ENCODE results near the gene PHF24. TPM values are rescaled to one million over a fixed set of nuclear protein-coding genes. Genes with fewer than 3 reads are reported as not detected.

Gene PHF24
- total and polyA plus RNA-seq, 4 donors, result 7.7 to 48.6 (median 41.0) TPM

- H3K36me3 ChIP-seq (ENCODE audit: control insufficient read depth, insufficient read depth, low read length), result peaks cover 25% of the 10 kb centered on the region
- H3K27ac ChIP-seq (ENCODE audit: low read depth, low read length), result peak within 1 kb of the TSS; percentile 92
- no peaks in the 10 kb centered on the region for H3K27me3 ChIP-seq (ENCODE audit: control insufficient read depth, insufficient read depth, low read length)
- WGBS (ENCODE audit: insufficient coverage), result under 1% methylated on average over 65 of the region's 65 CpGs
- no peaks in the 10 kb centered on the region for H3K9me3 ChIP-seq (ENCODE audit: control insufficient read depth, insufficient read depth, low read length)
- peak within 1 kb of the TSS; percentile 83 for H3K4me3 ChIP-seq (ENCODE audit: low read depth, low read length)
- H3K4me1 ChIP-seq (ENCODE audit: control insufficient read depth, insufficient read depth, low read length), result peaks cover 76% of the 10 kb centered on the region
- DNase-seq (ENCODE audit: low read depth in 4 of 6, low spot score in 6 of 6), result peak; percentile 99 to 100 (median 99)
Observed at GRCh38 chr9:34989003-34989945, 31.2 kb downstream of the PHF24 start, which contains the start of gene DNAJB5. DNAJB5 (plus strand) TSS chr9:34989745; CDS start chr9:34990631, 886 bp downstream.

DNA sequence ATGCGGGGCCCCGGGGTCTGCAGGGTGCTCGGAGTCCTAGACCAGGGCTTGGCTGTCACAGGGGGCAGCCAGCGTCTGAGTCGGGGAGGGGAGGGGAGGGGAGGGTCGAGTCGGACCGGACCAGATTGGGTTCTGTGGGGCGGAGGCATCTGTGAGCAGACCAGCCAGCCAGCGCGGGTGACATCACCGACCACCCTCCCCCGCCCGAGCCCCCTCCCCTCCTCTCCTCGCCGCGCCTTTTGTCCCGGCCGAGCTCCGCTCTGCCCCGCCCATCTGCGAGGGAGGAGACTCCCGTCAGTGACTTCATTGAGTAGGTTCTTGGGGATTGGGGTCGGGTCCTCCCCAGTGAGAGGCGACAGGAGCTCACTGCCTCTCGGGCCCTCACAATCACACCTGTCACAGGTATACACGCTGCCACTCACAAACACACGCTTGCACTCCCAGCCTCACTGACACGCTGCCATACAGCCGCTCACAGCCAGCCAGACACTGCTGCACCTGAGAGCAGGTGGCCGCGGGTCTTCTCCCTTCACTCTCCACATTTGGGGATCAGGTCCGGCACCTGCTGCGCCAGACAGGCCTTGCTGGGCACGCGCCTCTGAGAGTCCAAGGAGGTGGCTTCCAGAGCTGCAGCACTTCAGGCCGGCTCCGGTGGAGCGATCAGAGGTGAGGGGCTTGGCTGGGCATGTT is 32.0 kb downstream of the PHF24 start:
- Histone ChIP-seq H3K4me1 (ENCODE audit: control insufficient read depth, insufficient read depth, low read length) (peaks cover 85% of the 10 kb centered on the region), H3K27me3 (ENCODE audit: control insufficient read depth, insufficient read depth, low read length) (no peaks in the 10 kb centered on the region), H3K4me3 (ENCODE audit: low read depth, low read length) (peak overlapping the region; percentile 83), H3K9me3 (ENCODE audit: control insufficient read depth, insufficient read depth, low read length) (no peaks in the 10 kb centered on the region), H3K36me3 (ENCODE audit: control insufficient read depth, insufficient read depth, low read length) (peaks cover 34% of the 10 kb centered on the region), H3K27ac (ENCODE audit: low read depth, low read length) (peak overlapping the region; percentile 90)
- DNase-seq (ENCODE audit: low read depth in 4 of 6, low spot score in 6 of 6), result peak; percentile 40 to 96 (median 71)
- 5% methylated on average over 22 of the region's 39 CpGs for WGBS (ENCODE audit: insufficient coverage)

GRCh38 chr9:34990908-34991606 is 33.0 kb downstream of the PHF24 start:
- Histone ChIP-seq H3K36me3 (ENCODE audit: control insufficient read depth, insufficient read depth, low read length) (peaks cover 38% of the 10 kb centered on the region), H3K27me3 (ENCODE audit: control insufficient read depth, insufficient read depth, low read length) (no peaks in the 10 kb centered on the region), H3K9me3 (ENCODE audit: control insufficient read depth, insufficient read depth, low read length) (no peaks in the 10 kb centered on the region), H3K4me1 (ENCODE audit: control insufficient read depth, insufficient read depth, low read length) (peaks cover 80% of the 10 kb centered on the region), H3K4me3 (ENCODE audit: low read depth, low read length) (peak overlapping the region; percentile 83), H3K27ac (ENCODE audit: low read depth, low read length) (peak overlapping the region; percentile 90)
- peak in 2 of 6 donors; percentile 55 to 74 for DNase-seq (ENCODE audit: low read depth in 4 of 6, low spot score in 6 of 6)
- WGBS (ENCODE audit: insufficient coverage), result 42% methylated on average over 7 of the region's 7 CpGs

GRCh38 chr9:34991607-34992375 is 33.7 kb downstream of the PHF24 start:
- WGBS (ENCODE audit: insufficient coverage), result 57% methylated on average over 6 of the region's 15 CpGs
- H3K27me3 ChIP-seq (ENCODE audit: control insufficient read depth, insufficient read depth, low read length), result no peaks in the 10 kb centered on the region
- no peaks in the 10 kb centered on the region for H3K9me3 ChIP-seq (ENCODE audit: control insufficient read depth, insufficient read depth, low read length)
- peak in 2 of 6 donors; percentile 34 to 39 for DNase-seq (ENCODE audit: low read depth in 4 of 6, low spot score in 6 of 6)
- no peak overlapping the region for H3K4me3 ChIP-seq (ENCODE audit: low read depth, low read length)
- H3K36me3 ChIP-seq (ENCODE audit: control insufficient read depth, insufficient read depth, low read length), result peaks cover 46% of the 10 kb centered on the region
- peaks cover 73% of the 10 kb centered on the region for H3K4me1 ChIP-seq (ENCODE audit: control insufficient read depth, insufficient read depth, low read length)
- H3K27ac ChIP-seq (ENCODE audit: low read depth, low read length), result peak overlapping the region; percentile 90

DNA sequence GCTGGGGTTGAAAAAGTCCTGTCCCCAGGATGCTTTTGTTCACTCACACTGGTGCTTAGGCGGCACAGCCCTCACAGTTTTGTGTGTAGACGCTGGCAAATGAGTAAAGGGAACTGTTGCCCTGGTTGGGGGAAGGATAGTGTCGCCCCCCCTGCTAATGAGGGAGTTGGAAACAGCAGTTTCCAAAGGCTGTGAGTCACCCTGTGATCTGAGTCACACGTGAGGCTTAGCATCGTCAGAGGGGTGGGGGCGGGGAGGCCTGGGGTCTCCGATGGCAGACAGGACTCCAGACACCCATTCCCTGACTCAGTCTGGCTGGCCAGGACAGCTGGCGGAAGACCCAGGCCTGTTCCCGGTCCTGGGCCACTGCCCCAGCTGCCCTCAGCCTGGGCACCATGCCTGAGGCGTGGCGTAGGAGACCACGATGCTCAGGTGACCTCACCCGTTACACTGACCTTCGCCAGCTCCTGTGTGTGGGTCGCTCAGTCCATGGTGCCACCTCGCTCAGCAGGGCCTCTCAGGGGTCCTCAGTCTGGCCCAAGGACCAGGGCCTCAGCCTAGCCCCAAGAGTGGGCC is 34.4 kb downstream of the PHF24 start:
- peaks cover 53% of the 10 kb centered on the region for H3K36me3 ChIP-seq (ENCODE audit: control insufficient read depth, insufficient read depth, low read length)
- WGBS (ENCODE audit: insufficient coverage), result 74% methylated on average over 15 of the region's 16 CpGs
- H3K27ac ChIP-seq (ENCODE audit: low read depth, low read length), result peak overlapping the region; percentile 69
- no peaks in the 10 kb centered on the region for H3K9me3 ChIP-seq (ENCODE audit: control insufficient read depth, insufficient read depth, low read length)
- H3K27me3 ChIP-seq (ENCODE audit: control insufficient read depth, insufficient read depth, low read length), result no peaks in the 10 kb centered on the region
- H3K4me3 ChIP-seq (ENCODE audit: low read depth, low read length), result no peak overlapping the region
- DNase-seq (ENCODE audit: low read depth in 4 of 6, low spot score in 6 of 6), result no peak
- H3K4me1 ChIP-seq (ENCODE audit: control insufficient read depth, insufficient read depth, low read length), result peaks cover 68% of the 10 kb centered on the region

DNA sequence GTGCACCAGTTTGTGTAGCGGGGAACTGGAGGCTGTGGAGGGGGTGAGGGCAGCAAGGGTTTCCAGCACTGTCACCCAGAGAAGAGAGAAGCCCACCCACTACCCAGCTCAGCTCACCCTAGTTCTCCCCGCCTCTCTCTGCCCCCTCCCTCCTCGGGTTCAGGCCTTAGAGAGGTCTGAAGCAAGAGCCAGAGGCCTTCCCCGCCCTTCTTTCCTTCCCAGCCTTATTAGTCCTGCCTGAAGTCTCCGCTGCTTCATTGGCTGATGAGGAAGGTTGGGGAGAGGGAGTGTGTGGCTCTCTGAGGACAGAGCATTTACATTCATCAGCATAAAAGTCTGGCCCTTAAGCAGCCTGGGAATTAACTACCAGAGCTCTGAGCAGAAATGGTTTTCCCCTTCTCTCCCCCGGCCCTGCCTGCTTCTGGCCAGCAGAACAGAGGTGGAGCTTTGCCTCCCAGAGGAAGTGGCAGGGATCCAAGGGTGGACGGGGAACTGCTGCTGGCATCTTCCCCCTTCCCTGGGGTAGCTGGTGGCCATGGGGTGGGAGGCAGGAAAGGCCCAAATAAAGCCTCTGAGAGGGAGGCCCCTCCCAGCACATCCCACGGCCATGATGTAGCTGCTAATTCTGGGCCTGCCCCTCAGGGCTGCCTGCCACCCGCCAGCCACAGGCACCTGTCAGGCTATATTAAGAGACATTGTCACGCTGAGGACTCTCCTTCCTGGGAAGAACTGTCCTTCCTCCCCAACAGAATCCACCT is 35.6 kb downstream of the PHF24 start:
- Histone ChIP-seq H3K27ac (ENCODE audit: low read depth, low read length) (peak overlapping the region; percentile 69), H3K27me3 (ENCODE audit: control insufficient read depth, insufficient read depth, low read length) (no peaks in the 10 kb centered on the region), H3K36me3 (ENCODE audit: control insufficient read depth, insufficient read depth, low read length) (peaks cover 61% of the 10 kb centered on the region), H3K9me3 (ENCODE audit: control insufficient read depth, insufficient read depth, low read length) (no peaks in the 10 kb centered on the region), H3K4me3 (ENCODE audit: low read depth, low read length) (no peak overlapping the region), H3K4me1 (ENCODE audit: control insufficient read depth, insufficient read depth, low read length) (peaks cover 58% of the 10 kb centered on the region)
- 23% methylated on average over 4 of the region's 10 CpGs for WGBS (ENCODE audit: insufficient coverage)
- DNase-seq (ENCODE audit: low read depth in 4 of 6, low spot score in 6 of 6), result peak in 3 of 6 donors; percentile 57 to 88 (median 81)

GRCh38 chr9:34994260-34994899 is 36.3 kb downstream of the PHF24 start:
- DNase-seq (ENCODE audit: low read depth in 4 of 6, low spot score in 6 of 6), result peak in 5 of 6 donors; percentile 44 to 93 (median 56)
- Histone ChIP-seq H3K4me3 (ENCODE audit: low read depth, low read length) (no peak overlapping the region), H3K4me1 (ENCODE audit: control insufficient read depth, insufficient read depth, low read length) (peaks cover 54% of the 10 kb centered on the region), H3K36me3 (ENCODE audit: control insufficient read depth, insufficient read depth, low read length) (peaks cover 61% of the 10 kb centered on the region), H3K9me3 (ENCODE audit: control insufficient read depth, insufficient read depth, low read length) (no peaks in the 10 kb centered on the region), H3K27me3 (ENCODE audit: control insufficient read depth, insufficient read depth, low read length) (no peaks in the 10 kb centered on the region), H3K27ac (ENCODE audit: low read depth, low read length) (peak overlapping the region; percentile 69)
- WGBS (ENCODE audit: insufficient coverage), result 17% methylated on average over 1 of the region's 4 CpGs

All from spinal cord (tissue), 10 donors.